ENCODE results near the gene CRTC2. TPM values are rescaled to one million over a fixed set of nuclear protein-coding genes. Genes with fewer than 3 reads are reported as not detected.

The CRTC2 gene
- 10.9 and 11.0 TPM in 2 replicates for total RNA-seq

GRCh38 chr1:153958111-153958960 lies at the start of gene CRTC2:
TSS of gene CRTC2 (minus strand) at chr1:153958612. CDS start at chr1:153958497, 115 bp downstream.

GRCh38 chr1:153990468-153991150 lies 32.2 kb upstream of the CRTC2 start, which contains the start of gene RPS27:
TSS of gene RPS27 (plus strand) at chr1:153990762. CDS start at chr1:153990797, 35 bp downstream.

DNA sequence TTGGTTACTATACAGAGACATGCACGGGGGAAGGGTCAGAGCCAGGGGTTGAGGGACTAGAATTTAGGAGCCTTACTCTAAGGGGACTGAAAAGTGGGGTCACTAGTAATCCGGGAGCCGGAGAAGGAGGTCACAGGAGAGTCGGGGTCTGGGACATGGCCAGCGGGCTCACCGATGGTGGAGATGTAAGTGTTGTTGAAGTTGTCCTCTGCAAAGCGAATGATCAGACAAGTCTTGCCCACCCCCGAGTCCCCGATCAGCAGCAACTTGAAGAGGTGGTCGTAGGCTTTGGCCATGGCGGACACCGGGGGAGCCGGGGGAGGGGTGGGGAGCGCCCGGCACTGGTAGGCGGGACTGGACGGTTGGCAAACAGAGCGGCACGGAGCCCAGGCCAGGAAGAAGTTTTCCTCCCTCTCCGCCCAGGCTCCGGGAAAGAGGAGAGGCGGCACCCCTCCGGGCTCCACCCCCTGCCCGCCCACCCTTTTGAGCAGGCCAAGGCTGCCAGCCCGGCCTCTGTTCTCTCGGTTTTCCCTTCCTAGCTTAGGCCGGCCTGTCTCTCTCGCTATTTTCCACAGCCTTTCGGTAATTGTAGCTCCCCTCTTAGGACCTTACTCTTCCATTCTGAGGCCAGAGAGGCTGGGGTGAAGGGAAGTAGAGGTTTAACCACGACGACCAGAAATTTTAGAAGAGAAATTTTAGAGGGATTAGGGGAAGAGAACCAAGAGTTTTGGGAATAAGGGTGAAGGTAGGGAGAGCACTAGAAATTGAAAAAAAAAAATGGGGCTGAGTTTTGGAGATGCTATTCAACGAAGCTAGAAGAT lies 27.7 kb upstream of the CRTC2 start, which contains the start of gene RAB13:
Gene RAB13, minus strand, starts transcription at position 399 of the 821 bp plus-strand sequence. Its CDS starts 103 bp downstream, at position 296.

GRCh38 chr1:153977250-153978240 lies 19.1 kb upstream of the CRTC2 start, which contains the start of gene JTB:
TSS of gene JTB (minus strand) at chr1:153977674. CDS start at chr1:153977252, 422 bp downstream.

GRCh38 chr1:153967107-153967999 lies 8.9 kb upstream of the CRTC2 start, which contains the start of gene CREB3L4:
TSS of gene CREB3L4 (plus strand) at chr1:153967902. CDS start at chr1:153968526, 624 bp downstream.

GRCh38 chr1:153963030-153963849 lies 4.8 kb upstream of the CRTC2 start, which contains the start of gene SLC39A1:
TSS of gene SLC39A1 (minus strand) at chr1:153963537. CDS start at chr1:153962715, 822 bp downstream.

GRCh38 chr1:153946622-153947241 lies 11.7 kb downstream of the CRTC2 start, which contains the start of gene DENND4B:
TSS of gene DENND4B (minus strand) at chr1:153946718. CDS start at chr1:153944374, 2,344 bp downstream.

GRCh38 chr1:153922972-153923925 lies 35.2 kb downstream of the CRTC2 start, which contains the start of gene GATAD2B:
TSS of gene GATAD2B (minus strand) at chr1:153922972. CDS start at chr1:153828347, 94,625 bp downstream.

Other genes with a start within 250 kb of the CRTC2 start
- 24.9 and 25.0 TPM in 2 replicates for gene INTS3, start 230.6 kb downstream of the CRTC2 start, total RNA-seq
- 6.2 and 10.1 TPM in 2 replicates for gene SLC27A3, start 183.2 kb downstream of the CRTC2 start, total RNA-seq
- 2.4 and 2.7 TPM in 2 replicates for gene GATAD2B, start 35.6 kb downstream of the CRTC2 start, total RNA-seq
- 14.3 and 18.6 TPM in 2 replicates for gene DENND4B, start 11.9 kb downstream of the CRTC2 start, total RNA-seq
- 112 and 118 TPM in 2 replicates for gene SLC39A1, start 4.9 kb upstream of the CRTC2 start, total RNA-seq
- 13.6 and 15.2 TPM in 2 replicates for gene CREB3L4, start 9.3 kb upstream of the CRTC2 start, total RNA-seq
- 227 and 240 TPM in 2 replicates for gene JTB, start 19.1 kb upstream of the CRTC2 start, total RNA-seq
- gene RAB13, start 27.7 kb upstream of the CRTC2 start, total RNA-seq: 44.3 and 53.0 TPM in 2 replicates
- 2,070 and 2,121 TPM in 2 replicates for gene RPS27, start 32.1 kb upstream of the CRTC2 start, total RNA-seq
- gene NUP210L, start 196.5 kb upstream of the CRTC2 start, total RNA-seq: not detected in 2 replicates
- gene TPM3, start 233.5 kb upstream of the CRTC2 start, total RNA-seq: 370 and 476 TPM in 2 replicates
- gene CFAP141, start 247.7 kb upstream of the CRTC2 start, total RNA-seq: not detected in 2 replicates

Data from bronchus fibroblast of lung (primary cell).